ENCODE results near the gene LIG4. TPM values are rescaled to one million over a fixed set of nuclear protein-coding genes. Genes with fewer than 3 reads are reported as not detected.
"Not testable (repeated sequence)": the region's sequence is repeated elsewhere in the genome, so short reads cannot be mapped to it uniquely, and the experiment has no call there.

The LIG4 gene
- total RNA-seq: 19.8 TPM

- peak; percentile 86 for DNase-seq
These were observed at the start of gene LIG4 for GRCh38 chr13:108215436-108215835. TSS of gene LIG4 (minus strand) at chr13:108215536. CDS start at chr13:108211268, 4,268 bp downstream.

GRCh38 chr13:108263621-108264355, 48.5 kb upstream of the LIG4 start:
- DNase-seq: no peak

GRCh38 chr13:108257248-108257647, 41.9 kb upstream of the LIG4 start:
- no peak for DNase-seq

GRCh38 chr13:108249150-108249549, 33.8 kb upstream of the LIG4 start:
- no peak for DNase-seq

GRCh38 chr13:108230377-108230776, 15.0 kb upstream of the LIG4 start:
- no peak for DNase-seq

GRCh38 chr13:108227651-108228272, 12.4 kb upstream of the LIG4 start:
- DNase-seq: no peak

GRCh38 chr13:108226184-108226583, 10.8 kb upstream of the LIG4 start:
- DNase-seq: no peak

- DNase-seq: no peak
These were observed 10.1 kb upstream of the LIG4 start for GRCh38 chr13:108225440-108225839.

- no peak for DNase-seq
These were observed 8.6 kb upstream of the LIG4 start for GRCh38 chr13:108223687-108224503.

GRCh38 chr13:108220041-108220440, 4.7 kb upstream of the LIG4 start:
- no peak for DNase-seq

- DNase-seq: peak; percentile 87
These were observed 3.0 kb upstream of the LIG4 start, which contains the start of gene ABHD13 for GRCh38 chr13:108218044-108218974. TSS of gene ABHD13 (plus strand) at chr13:108218392. CDS start at chr13:108229219, 10,827 bp downstream.

- not testable (repeated sequence) for DNase-seq
These were observed 2.1 kb upstream of the LIG4 start for GRCh38 chr13:108217307-108218043.

GRCh38 chr13:108214441-108215271, 680 bp downstream of the LIG4 start:
- DNase-seq: peak; percentile 48

GRCh38 chr13:108213946-108214345, 1.4 kb downstream of the LIG4 start:
- no peak for DNase-seq

- no peak for DNase-seq
These were observed 2.5 kb downstream of the LIG4 start for GRCh38 chr13:108212886-108213285.

GRCh38 chr13:108210551-108210950, 4.8 kb downstream of the LIG4 start:
- no peak for DNase-seq

- no peak for DNase-seq
These were observed 14.4 kb downstream of the LIG4 start for GRCh38 chr13:108200781-108201398.

GRCh38 chr13:108195861-108196260, 19.5 kb downstream of the LIG4 start:
- DNase-seq: no peak

- DNase-seq: no peak
These were observed 20.2 kb downstream of the LIG4 start for GRCh38 chr13:108195146-108195545.

All from occipital lobe (tissue), 2 donors.